Measurements from ENCODE around the gene PNPLA3. TPM values are rescaled to one million over a fixed set of nuclear protein-coding genes. Genes with fewer than 3 reads are reported as not detected.

PNPLA3 gene
- total and polyA plus RNA-seq, 8 donors, result 0.34 to 2.4 (median 0.50) TPM

DNA sequence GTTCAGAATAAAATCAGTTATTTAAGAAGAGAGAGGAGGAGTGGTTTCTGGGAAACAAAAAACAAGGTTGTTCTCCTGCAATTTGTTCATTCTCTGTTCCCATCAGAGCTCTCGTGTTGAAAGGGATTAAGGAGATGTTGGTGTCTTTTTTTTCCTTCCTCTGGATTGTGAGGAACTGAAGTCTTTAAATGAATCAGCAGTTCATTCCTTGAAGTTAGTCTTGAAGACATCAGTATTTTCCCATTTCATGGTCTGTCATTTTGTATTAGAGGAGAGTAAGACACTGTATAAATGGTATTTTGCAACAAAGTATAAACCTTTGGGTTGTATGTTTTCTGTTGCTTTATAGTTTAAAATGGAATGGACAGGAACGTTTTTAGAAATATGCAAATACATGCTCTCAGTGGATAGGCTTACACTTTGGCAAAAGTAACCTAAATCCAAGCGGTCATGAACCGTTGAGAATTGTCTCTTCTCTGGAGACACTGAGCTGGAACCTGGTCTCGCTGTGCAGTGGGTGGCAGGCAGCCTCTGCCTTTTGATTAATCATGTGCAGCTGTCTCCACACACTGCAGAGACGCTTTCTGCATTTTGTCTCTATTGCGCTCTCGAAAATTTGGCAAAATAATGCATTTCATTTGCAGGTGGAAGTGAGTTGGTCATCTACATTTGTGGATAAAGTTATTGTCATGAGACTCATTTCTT is 64.7 kb downstream of the PNPLA3 start:
- TF ChIP-seq, protein P1, sequence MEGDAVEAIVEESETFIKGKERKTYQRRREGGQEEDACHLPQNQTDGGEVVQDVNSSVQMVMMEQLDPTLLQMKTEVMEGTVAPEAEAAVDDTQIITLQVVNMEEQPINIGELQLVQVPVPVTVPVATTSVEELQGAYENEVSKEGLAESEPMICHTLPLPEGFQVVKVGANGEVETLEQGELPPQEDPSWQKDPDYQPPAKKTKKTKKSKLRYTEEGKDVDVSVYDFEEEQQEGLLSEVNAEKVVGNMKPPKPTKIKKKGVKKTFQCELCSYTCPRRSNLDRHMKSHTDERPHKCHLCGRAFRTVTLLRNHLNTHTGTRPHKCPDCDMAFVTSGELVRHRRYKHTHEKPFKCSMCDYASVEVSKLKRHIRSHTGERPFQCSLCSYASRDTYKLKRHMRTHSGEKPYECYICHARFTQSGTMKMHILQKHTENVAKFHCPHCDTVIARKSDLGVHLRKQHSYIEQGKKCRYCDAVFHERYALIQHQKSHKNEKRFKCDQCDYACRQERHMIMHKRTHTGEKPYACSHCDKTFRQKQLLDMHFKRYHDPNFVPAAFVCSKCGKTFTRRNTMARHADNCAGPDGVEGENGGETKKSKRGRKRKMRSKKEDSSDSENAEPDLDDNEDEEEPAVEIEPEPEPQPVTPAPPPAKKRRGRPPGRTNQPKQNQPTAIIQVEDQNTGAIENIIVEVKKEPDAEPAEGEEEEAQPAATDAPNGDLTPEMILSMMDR (IDR thresholded peaks at IDR 0.05), result no peak
- ATAC-seq (no peak), DNase-seq (no peak)
- Histone ChIP-seq H3K27me3 (no peaks in the 10 kb centered on the region), H3K4me1 (peaks cover 0 to under 1% of the 10 kb centered on the region in 2 donors), H3K9me3 (no peaks in the 10 kb centered on the region), H3K4me3 (no peak overlapping the region), H3K36me3 (peaks cover 0 to 94% of the 10 kb centered on the region in 2 donors), H3K27ac (no peak overlapping the region)
- intact Hi-C loops (cut with DNase I), result no loop called here

DNA sequence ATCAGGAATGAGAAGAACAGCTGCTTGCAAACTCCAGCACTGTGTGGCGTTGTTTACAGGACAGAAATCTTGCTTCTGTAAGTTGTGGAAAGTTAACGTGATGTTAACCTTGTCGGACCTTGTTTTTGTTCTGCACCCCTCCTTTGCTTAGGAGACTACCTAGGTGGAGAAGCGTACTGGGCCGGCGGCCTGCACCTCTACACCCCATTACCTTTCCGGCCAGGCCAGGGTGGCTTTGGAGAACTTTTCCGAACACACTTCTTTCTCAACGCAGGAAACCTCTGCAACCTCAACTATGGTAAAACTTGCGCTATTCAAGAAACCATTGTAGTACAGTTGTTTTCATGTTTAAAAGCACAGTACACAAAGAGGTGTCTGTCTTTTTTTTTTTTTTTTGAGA is 65.4 kb downstream of the PNPLA3 start:
- intact Hi-C loops (cut with DNase I), result no loop called here
- ATAC-seq (no peak), DNase-seq (no peak)
- H3K27me3 ChIP-seq, result no peaks in the 10 kb centered on the region
- TF ChIP-seq, protein P1 (IDR thresholded peaks at IDR 0.05), result no peak
- peaks cover 0 to 3% of the 10 kb centered on the region in 2 donors for H3K4me1 ChIP-seq
- peaks cover 0 to 90% of the 10 kb centered on the region in 2 donors for H3K36me3 ChIP-seq
- H3K9me3 ChIP-seq, result no peaks in the 10 kb centered on the region
- H3K4me3 ChIP-seq, result no peak overlapping the region
- no peak overlapping the region for H3K27ac ChIP-seq

DNA sequence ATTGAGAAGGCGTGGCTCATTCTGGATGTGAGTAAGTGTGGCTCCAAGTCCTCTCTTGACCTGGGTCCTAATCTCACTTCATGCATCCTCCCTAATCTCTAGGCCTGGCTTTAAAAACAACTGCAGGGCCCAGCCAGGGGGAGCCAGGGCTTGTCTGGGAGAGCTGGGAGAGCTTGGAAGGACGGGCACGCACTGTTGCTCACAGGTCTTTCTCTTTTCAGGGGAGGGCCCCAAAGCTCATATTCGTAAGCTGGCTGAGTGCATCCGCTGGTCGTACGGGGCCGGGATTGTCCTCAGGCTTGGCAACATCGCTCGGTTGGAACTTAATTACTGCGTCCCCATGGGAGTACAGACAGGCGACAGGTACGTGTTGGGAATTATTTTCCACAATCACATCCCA is 66.4 kb downstream of the PNPLA3 start:
- Histone ChIP-seq H3K36me3 (peaks cover 0 to 89% of the 10 kb centered on the region in 2 donors), H3K27me3 (no peaks in the 10 kb centered on the region), H3K27ac (no peak overlapping the region), H3K4me3 (no peak overlapping the region), H3K4me1 (peaks cover 0 to 3% of the 10 kb centered on the region in 2 donors), H3K9me3 (no peaks in the 10 kb centered on the region)
- TF ChIP-seq, protein P1 (IDR thresholded peaks at IDR 0.05), result no peak
- DNase-seq, result peak in 1 of 4 donors; percentile 57
- intact Hi-C loops (cut with DNase I), result loop anchor here in 1 of 2 donors (5.0 to 10.0 kb wide), 2 partner anchors 92 to 635 kb away; no protein-coding TSS in a partner anchor
- no peak for ATAC-seq

DNA sequence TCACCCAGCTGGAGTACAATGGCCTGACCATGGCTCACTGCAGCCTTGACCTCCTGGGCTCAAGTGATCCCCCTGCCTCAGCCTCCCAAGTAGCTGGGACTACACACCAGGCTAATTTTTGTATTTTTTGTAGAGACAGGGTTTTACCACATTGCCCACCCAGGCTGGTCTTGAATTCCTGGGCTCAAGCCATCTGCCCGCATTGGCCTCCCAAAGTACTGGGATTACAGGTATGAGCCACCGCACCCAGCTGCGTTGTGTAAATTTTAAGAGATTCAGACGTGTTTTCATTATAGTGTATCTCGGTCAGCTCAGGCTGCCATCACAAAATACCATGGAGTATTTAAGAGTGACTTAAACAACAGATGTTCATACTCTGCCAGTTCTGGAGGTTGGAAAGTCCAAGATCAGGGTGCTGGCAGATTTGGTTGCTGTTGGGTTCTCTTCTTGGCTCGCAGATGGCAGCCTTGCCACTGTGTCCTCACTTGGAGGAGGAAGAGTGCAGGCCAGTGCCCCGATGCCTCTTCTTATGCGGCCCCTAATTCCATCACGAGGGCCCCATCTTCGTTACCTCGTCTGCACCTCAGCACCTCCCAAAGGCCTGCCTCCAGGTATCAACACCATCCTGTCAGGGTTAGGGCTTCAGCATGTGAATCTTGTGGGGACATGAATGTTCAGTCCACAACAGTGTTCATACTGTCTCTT is 67.9 kb downstream of the PNPLA3 start:
- Histone ChIP-seq H3K9me3 (no peaks in the 10 kb centered on the region), H3K27ac (no peak overlapping the region), H3K4me3 (no peak overlapping the region), H3K36me3 (peaks cover 0 to 81% of the 10 kb centered on the region in 2 donors), H3K4me1 (peaks cover 0 to 13% of the 10 kb centered on the region in 2 donors), H3K27me3 (no peaks in the 10 kb centered on the region)
- intact Hi-C loops (cut with DNase I), result loop anchor here in 1 of 2 donors (5.0 to 10.0 kb wide), 2 partner anchors 91 to 633 kb away; no protein-coding TSS in a partner anchor
- ATAC-seq, result no peak
- DNase-seq, result no peak
- TF ChIP-seq, protein P1 (IDR thresholded peaks at IDR 0.05), result no peak

DNA sequence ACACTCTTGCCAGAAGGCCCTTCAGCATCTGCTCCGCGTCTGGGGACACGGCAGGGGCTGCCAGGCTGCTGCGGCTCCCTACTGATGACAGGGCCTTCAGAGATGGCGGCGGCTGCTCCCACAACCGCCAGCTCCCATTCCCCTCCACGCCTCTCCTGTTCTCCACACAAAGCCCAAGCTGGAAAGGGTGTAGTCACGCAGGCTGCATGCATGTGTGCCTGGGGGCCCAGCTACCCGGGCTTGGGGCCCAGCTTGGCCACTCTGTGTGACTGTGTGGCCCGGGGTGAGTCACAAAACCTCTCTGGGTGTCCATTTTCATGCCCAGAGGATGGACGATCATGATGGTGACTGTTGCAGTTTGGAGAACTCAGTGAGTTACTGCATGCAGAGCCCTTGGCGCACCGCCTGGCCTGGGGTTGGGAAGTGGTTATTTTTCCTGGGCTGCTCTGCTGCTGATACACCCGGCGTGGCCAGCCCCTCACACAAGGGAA is 68.8 kb downstream of the PNPLA3 start:
- H3K4me3 ChIP-seq, result no peak overlapping the region
- H3K4me1 ChIP-seq, result peaks cover 0 to 13% of the 10 kb centered on the region in 2 donors
- intact Hi-C loops (cut with DNase I), result loop anchor here in 1 of 2 donors (5.0 to 10.0 kb wide), 2 partner anchors 90 to 632 kb away; no protein-coding TSS in a partner anchor
- H3K9me3 ChIP-seq, result no peaks in the 10 kb centered on the region
- DNase-seq (no peak), ATAC-seq (peak; percentile 15)
- peaks cover 0 to 81% of the 10 kb centered on the region in 2 donors for H3K36me3 ChIP-seq
- no peak overlapping the region for H3K27ac ChIP-seq
- TF ChIP-seq, protein P1 (IDR thresholded peaks at IDR 0.05), result no peak
- H3K27me3 ChIP-seq, result no peaks in the 10 kb centered on the region
